Activated CD8-positive, alpha-beta memory T cell treated with anti-CD3 and anti-CD28 coated beads for 36 hours (primary cell): Measurements from ENCODE around the gene INTS7. TPM values are rescaled to one million over a fixed set of nuclear protein-coding genes. Genes with fewer than 3 reads are reported as not detected.
"Not testable (repeated sequence)": the region's sequence is repeated elsewhere in the genome, so short reads cannot be mapped to it uniquely, and the experiment has no call there.

Experiments used
- CTCF ChIA-PET: fragments of 350-600 bp; sonication (Branson Sonifier 250); formaldehyde crosslinking; loops from one replicate; lab custom pipeline; 2021; ENCODE audit warnings: antibody characterized with exemption; lab: Charles Lee
- POLR2A ChIA-PET: fragments of 350-600 bp; sonication (Branson Sonifier 250); formaldehyde crosslinking; loops from one replicate; lab custom pipeline; 2021; ENCODE audit warnings: antibody characterized with exemption; lab: Charles Lee
- total RNA-seq, 2 experiments: library from RNA; stranded (reverse); gene quantifications; one replicate each; pipeline ENCODE4 v1.2.3, GENCODE V29; 2021

INTS7 gene
- total RNA-seq, 2 experiments from 2014 or later = 29.8 to 33.4 TPM

GRCh38 chr1:211947396-211948295 lies 87.7 kb downstream of the INTS7 start:
- POLR2A ChIA-PET = no interaction called here
- CTCF ChIA-PET = no interaction called here

- POLR2A ChIA-PET = no interaction called here
- CTCF ChIA-PET = no interaction called here
Measured at GRCh38 chr1:211944733-211945500, 90.4 kb downstream of the INTS7 start.

GRCh38 chr1:211942583-211942982 lies 92.8 kb downstream of the INTS7 start:
- ChIA-PET POLR2A (no interaction called here), CTCF (no interaction called here)

- POLR2A ChIA-PET = no interaction called here
- CTCF ChIA-PET = no interaction called here
Measured at GRCh38 chr1:211939876-211940468, 95.4 kb downstream of the INTS7 start.

GRCh38 chr1:211938561-211938997 lies 96.8 kb downstream of the INTS7 start:
- ChIA-PET CTCF (no interaction called here), POLR2A (no interaction called here)

GRCh38 chr1:211937422-211937821 lies 97.9 kb downstream of the INTS7 start:
- CTCF ChIA-PET, POLR2A ChIA-PET: not testable (repeated sequence)

GRCh38 chr1:211935448-211935970 lies 99.8 kb downstream of the INTS7 start:
- ChIA-PET CTCF (interaction anchor here (1.5 kb wide), 1 partner anchor 237 kb away, joined by 4 read pairs; no protein-coding TSS in a partner anchor), POLR2A (no interaction called here)

GRCh38 chr1:211933946-211934714 lies 101.2 kb downstream of the INTS7 start:
- ChIA-PET CTCF (interaction anchor here (0.6 to 1.5 kb wide), 2 partner anchors 19 to 236 kb away, joined by 3 to 4 read pairs; no protein-coding TSS in a partner anchor), POLR2A (no interaction called here)

GRCh38 chr1:211932933-211933254 lies 102.5 kb downstream of the INTS7 start:
- ChIA-PET CTCF (no interaction called here), POLR2A (no interaction called here)

- CTCF ChIA-PET = no interaction called here
- POLR2A ChIA-PET = no interaction called here
Measured at GRCh38 chr1:211932231-211932932, 103.0 kb downstream of the INTS7 start.

GRCh38 chr1:211929683-211930082 lies 105.7 kb downstream of the INTS7 start:
- ChIA-PET CTCF (interaction anchor here (0.7 kb wide), 1 partner anchor 103 kb away, joined by 3 read pairs; no protein-coding TSS in a partner anchor), POLR2A (no interaction called here)

- POLR2A ChIA-PET = no interaction called here
- CTCF ChIA-PET = no interaction called here
Measured at GRCh38 chr1:211928993-211929637, 106.2 kb downstream of the INTS7 start.

- ChIA-PET POLR2A (no interaction called here), CTCF (no interaction called here)
Measured at GRCh38 chr1:211928290-211928801, 107.0 kb downstream of the INTS7 start.

GRCh38 chr1:211925016-211925415 lies 110.3 kb downstream of the INTS7 start:
- ChIA-PET CTCF (no interaction called here), POLR2A (no interaction called here)

GRCh38 chr1:211924256-211924655 lies 111.1 kb downstream of the INTS7 start:
- POLR2A ChIA-PET = interaction anchor here (0.5 kb wide), 1 partner anchor 137 kb away, joined by 3 read pairs; no protein-coding TSS in a partner anchor
- CTCF ChIA-PET = no interaction called here

GRCh38 chr1:211923095-211923494 lies 112.3 kb downstream of the INTS7 start:
- CTCF ChIA-PET = no interaction called here
- POLR2A ChIA-PET = no interaction called here

- ChIA-PET POLR2A (no interaction called here), CTCF (no interaction called here)
Measured at GRCh38 chr1:211921579-211922095, 113.7 kb downstream of the INTS7 start.
